K562 (cell line): ENCODE data around the gene ATXN7L1.

ENCODE experiments used
- HNRNPL ChIP-seq: fragments of 200-400 bp; formaldehyde crosslinking; IDR thresholded peaks from 2 replicates; pipeline ENCODE4 v1.6.1; 2017; ENCODE audit warnings: low read depth, mild to moderate bottlenecking, low read length
- JUND ChIP-seq, 2 experiments: IDR thresholded peaks; 2 replicates in 1 of 2; 3 replicates in 1 of 2; pipeline ENCODE4 v1.6.1; 2011; ENCODE audit warnings: borderline replicate concordance in 2 of 2, low read depth in 2 of 2, low read length in 2 of 2, improper control_type of control experiment in 1 of 2, missing biosample characterization in 1 of 2, missing genetic modification characterization in 1 of 2, missing genetic modification reagents in 1 of 2
- NR1H2 ChIP-seq: sonication (generic); formaldehyde crosslinking; IDR thresholded peaks from 2 replicates; pipeline ENCODE4 v1.4.0; 2020; ENCODE audit warnings: mild to moderate bottlenecking, missing genetic modification reagents
- POLR2A ChIP-seq: fragments of 450-650 bp; conservative IDR thresholded peaks from 2 replicates; pipeline ENCODE4 v1.6.1; 2016
- RBBP5 ChIP-seq: fragments of 200-600 bp; sonication (generic); IDR thresholded peaks from 2 replicates; pipeline ENCODE4 v1.6.1; 2012; ENCODE audit warnings: borderline replicate concordance, mild to moderate bottlenecking, low read length, control low read depth, inconsistent platforms; ENCODE audit not compliant: insufficient read depth, poor library complexity, severe bottlenecking

DNA sequence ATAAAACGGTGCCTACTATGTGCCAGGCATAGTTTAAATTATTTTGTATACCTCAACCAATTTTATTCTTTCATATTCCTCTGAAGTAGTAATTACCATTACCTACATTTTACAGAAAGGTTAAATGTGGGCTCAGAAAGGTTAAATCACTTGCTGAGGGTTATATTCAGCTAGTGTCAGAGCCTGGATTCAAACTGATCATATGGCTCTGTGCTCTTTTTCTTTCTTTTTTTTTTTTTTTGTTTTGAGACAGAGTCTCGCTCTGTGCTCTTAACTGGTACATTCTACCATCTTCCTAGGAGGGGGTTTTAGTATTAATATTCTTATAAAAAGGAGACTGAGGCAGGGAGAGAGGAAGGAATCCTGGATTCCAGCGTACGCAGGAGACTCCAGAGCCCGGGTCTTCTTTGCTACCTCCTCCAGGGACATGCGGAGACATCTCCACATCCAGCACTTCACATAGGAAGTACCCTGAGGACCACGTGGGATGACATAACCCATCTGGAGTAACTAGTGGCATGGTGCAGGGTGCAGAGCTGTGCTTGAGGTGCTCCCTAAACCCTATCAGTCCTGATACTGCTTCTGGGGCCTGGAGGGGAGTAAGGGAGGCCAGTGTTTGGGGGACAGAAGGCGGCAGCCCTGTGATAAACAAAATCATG lies 29.6 kb upstream of the ATXN7L1 start:
- TF ChIP-seq JUND (IDR thresholded peaks at IDR 0.05; ENCODE audit: borderline replicate concordance, low read depth, low read length) (no peak), JUND (tag; IDR thresholded peaks at IDR 0.05; ENCODE audit: borderline replicate concordance, low read depth, low read length) (no peak), HNRNPL (no peak), RBBP5 (no peak), NR1H2 (CRISPR knock-in tag) (no peak), POLR2A (no peak)
